ENCODE measurements around the gene TCF7L2.

Gene TCF7L2

DNA sequence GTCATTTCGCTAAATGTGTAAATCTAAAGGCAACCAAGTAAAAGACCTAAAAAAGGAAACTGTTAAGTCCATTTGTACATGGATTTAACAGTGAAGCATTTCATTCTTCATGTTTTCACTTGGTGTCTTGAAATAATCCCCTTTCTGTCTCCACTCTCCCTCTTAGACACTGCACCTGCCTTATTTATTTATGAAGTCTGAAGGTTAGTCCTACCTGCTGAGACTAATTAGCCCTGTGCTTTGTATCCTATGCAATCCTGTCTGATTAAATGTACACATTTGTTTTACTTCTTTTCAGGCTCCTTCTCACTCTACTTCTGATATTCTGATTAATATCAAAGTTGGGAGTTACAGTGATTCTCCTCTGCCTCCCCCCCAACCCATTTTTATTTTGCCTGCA, 1.9 kb upstream of the TCF7L2 start:
- Histone ChIP-seq H3K4me3 (replicated peaks; ENCODE audit: insufficient read depth, low read length) (no peak overlapping the region), H3K27me3 (ENCODE audit: insufficient read depth, poor library complexity, severe bottlenecking) (no peaks in the 10 kb centered on the region), H3K27ac (replicated peaks) (no peak overlapping the region)
- TF ChIP-seq GABPA (IDR thresholded peaks at IDR 0.05; ENCODE audit: low read depth): no peak
- TF ChIP-seq POLR2AphosphoS5 (IDR thresholded peaks at IDR 0.05; ENCODE audit: low read depth): no peak
- TF ChIP-seq, protein P1, sequence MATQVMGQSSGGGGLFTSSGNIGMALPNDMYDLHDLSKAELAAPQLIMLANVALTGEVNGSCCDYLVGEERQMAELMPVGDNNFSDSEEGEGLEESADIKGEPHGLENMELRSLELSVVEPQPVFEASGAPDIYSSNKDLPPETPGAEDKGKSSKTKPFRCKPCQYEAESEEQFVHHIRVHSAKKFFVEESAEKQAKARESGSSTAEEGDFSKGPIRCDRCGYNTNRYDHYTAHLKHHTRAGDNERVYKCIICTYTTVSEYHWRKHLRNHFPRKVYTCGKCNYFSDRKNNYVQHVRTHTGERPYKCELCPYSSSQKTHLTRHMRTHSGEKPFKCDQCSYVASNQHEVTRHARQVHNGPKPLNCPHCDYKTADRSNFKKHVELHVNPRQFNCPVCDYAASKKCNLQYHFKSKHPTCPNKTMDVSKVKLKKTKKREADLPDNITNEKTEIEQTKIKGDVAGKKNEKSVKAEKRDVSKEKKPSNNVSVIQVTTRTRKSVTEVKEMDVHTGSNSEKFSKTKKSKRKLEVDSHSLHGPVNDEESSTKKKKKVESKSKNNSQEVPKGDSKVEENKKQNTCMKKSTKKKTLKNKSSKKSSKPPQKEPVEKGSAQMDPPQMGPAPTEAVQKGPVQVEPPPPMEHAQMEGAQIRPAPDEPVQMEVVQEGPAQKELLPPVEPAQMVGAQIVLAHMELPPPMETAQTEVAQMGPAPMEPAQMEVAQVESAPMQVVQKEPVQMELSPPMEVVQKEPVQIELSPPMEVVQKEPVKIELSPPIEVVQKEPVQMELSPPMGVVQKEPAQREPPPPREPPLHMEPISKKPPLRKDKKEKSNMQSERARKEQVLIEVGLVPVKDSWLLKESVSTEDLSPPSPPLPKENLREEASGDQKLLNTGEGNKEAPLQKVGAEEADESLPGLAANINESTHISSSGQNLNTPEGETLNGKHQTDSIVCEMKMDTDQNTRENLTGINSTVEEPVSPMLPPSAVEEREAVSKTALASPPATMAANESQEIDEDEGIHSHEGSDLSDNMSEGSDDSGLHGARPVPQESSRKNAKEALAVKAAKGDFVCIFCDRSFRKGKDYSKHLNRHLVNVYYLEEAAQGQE (IDR thresholded peaks at IDR 0.05; ENCODE audit: insufficient replicate concordance, low read depth): no peak
- no peak for TF ChIP-seq SPI1 (IDR thresholded peaks at IDR 0.05; ENCODE audit: borderline replicate concordance, low read depth)
- TF ChIP-seq, protein P2, sequence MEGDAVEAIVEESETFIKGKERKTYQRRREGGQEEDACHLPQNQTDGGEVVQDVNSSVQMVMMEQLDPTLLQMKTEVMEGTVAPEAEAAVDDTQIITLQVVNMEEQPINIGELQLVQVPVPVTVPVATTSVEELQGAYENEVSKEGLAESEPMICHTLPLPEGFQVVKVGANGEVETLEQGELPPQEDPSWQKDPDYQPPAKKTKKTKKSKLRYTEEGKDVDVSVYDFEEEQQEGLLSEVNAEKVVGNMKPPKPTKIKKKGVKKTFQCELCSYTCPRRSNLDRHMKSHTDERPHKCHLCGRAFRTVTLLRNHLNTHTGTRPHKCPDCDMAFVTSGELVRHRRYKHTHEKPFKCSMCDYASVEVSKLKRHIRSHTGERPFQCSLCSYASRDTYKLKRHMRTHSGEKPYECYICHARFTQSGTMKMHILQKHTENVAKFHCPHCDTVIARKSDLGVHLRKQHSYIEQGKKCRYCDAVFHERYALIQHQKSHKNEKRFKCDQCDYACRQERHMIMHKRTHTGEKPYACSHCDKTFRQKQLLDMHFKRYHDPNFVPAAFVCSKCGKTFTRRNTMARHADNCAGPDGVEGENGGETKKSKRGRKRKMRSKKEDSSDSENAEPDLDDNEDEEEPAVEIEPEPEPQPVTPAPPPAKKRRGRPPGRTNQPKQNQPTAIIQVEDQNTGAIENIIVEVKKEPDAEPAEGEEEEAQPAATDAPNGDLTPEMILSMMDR (IDR thresholded peaks at IDR 0.05; ENCODE audit: insufficient read depth, low read length): no peak
- DNase-seq (ENCODE audit: low read depth in 1 of 2, low spot score in 1 of 2): no peak

DNA sequence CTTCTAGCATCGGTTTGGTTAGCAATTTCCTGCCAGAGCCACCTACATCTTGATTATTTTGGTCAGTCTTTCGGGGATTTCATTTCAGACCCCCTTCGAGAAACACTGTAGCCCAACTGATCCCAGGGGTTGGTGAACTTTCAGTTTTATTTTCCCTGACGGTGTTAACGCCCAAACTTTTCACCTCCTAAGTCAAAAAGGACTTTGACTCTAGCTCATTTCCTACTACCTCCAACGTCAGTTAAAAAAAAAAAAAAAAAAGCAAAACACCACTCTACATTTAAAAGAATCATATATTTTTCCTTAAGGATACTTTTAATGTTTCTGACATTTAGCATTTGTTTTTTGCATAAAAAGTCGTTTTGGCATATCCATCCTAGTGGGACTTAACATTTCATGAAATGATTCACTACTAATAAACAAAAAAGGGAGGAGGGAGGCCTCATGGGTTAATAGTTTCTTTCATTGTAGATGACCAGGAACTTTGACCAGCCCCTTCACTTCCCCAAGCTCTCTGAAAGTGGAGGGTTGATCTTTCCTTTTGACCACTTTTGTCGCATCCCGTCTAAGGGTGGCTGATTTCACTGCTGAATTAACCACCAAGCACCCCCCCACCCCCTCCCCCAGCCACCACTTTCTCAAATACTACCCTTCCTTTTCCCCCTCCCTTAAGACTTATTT, 764 bp upstream of the TCF7L2 start:
- TF ChIP-seq, protein P1 (IDR thresholded peaks at IDR 0.05; ENCODE audit: insufficient replicate concordance, low read depth): no peak
- TF ChIP-seq, protein P2 (IDR thresholded peaks at IDR 0.05; ENCODE audit: insufficient read depth, low read length): no peak
- no peak for TF ChIP-seq SPI1 (IDR thresholded peaks at IDR 0.05; ENCODE audit: borderline replicate concordance, low read depth)
- no peak for TF ChIP-seq GABPA (IDR thresholded peaks at IDR 0.05; ENCODE audit: low read depth)
- TF ChIP-seq POLR2AphosphoS5 (IDR thresholded peaks at IDR 0.05; ENCODE audit: low read depth): no peak
- Histone ChIP-seq H3K27ac (replicated peaks) (no peak overlapping the region), H3K27me3 (ENCODE audit: insufficient read depth, poor library complexity, severe bottlenecking) (no peaks in the 10 kb centered on the region), H3K4me3 (replicated peaks; ENCODE audit: insufficient read depth, low read length) (peak overlapping the region; percentile 57)
- no peak for DNase-seq (ENCODE audit: low read depth in 1 of 2, low spot score in 1 of 2)

DNA sequence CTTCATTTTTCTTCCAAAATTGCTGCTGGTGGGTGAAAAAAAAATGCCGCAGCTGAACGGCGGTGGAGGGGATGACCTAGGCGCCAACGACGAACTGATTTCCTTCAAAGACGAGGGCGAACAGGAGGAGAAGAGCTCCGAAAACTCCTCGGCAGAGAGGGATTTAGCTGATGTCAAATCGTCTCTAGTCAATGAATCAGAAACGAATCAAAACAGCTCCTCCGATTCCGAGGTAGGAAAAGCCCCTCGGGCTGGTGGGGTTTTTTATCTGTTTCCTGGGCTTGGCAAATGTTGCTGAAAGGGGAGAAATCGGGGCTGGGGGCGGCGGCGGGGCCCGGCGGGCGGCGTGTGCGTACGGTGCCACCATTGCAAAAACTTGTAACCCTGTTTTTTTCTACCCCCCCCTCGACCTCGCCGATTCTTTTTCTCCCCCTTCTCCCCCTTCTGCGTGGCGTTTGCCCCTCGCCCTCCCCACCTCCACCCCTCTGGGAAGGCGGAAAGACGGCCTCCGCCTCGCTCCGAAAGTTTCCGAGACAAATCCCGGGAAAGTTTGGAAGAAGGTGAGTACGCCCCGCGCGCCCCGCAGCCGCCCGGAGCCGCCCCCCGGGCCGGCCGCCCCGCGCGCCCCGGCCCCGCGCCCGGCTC, 789 bp downstream of the TCF7L2 start:
- Histone ChIP-seq H3K4me3 (replicated peaks; ENCODE audit: insufficient read depth, low read length) (peak overlapping the region; percentile 57), H3K27ac (replicated peaks) (peak overlapping the region; percentile 79), H3K27me3 (ENCODE audit: insufficient read depth, poor library complexity, severe bottlenecking) (no peaks in the 10 kb centered on the region)
- TF ChIP-seq SPI1 (IDR thresholded peaks at IDR 0.05; ENCODE audit: borderline replicate concordance, low read depth) (no peak), POLR2AphosphoS5 (IDR thresholded peaks at IDR 0.05; ENCODE audit: low read depth) (no peak), GABPA (IDR thresholded peaks at IDR 0.05; ENCODE audit: low read depth) (no peak)
- TF ChIP-seq, protein P1 (IDR thresholded peaks at IDR 0.05; ENCODE audit: insufficient replicate concordance, low read depth): no peak
- TF ChIP-seq, protein P2 (IDR thresholded peaks at IDR 0.05; ENCODE audit: insufficient read depth, low read length): no peak
- peak in 1 of 2 experiments; percentile 39 for DNase-seq (ENCODE audit: low read depth in 1 of 2, low spot score in 1 of 2)
